Calu3 (cell line): ENCODE data around the gene PTPDC1. TPM values are rescaled to one million over a fixed set of nuclear protein-coding genes. Genes with fewer than 3 reads are reported as not detected.

Source experiments
- BruUV-seq: library from RNA; stranded (reverse); fragments of 400-500 nt; replicated peaks from 2 replicates; lab custom pipeline; 2021; lab: Mats Ljungman, UMichigan
- CTCF ChIA-PET: fragments of 300-600 bp; sonication (Branson Sonifier 250); formaldehyde crosslinking; loops from one replicate; lab custom pipeline; 2022; ENCODE audit warnings: antibody characterized with exemption; lab: Charles Lee
- DNase-seq: peaks from one replicate; pipeline ENCODE4 v3.0.0; 2022
- H3K27ac Mint-ChIP-seq: one replicate; pipeline ENCODE4 v1.8.0; 2022; ENCODE audit warnings: mixed read lengths; ENCODE audit not compliant: unreplicated experiment
- H3K27me3 Mint-ChIP-seq: one replicate; pipeline ENCODE4 v1.8.0; 2022; ENCODE audit warnings: mixed read lengths; ENCODE audit not compliant: unreplicated experiment
- H3K36me3 Mint-ChIP-seq: one replicate; pipeline ENCODE4 v1.8.0; 2022; ENCODE audit warnings: mild to moderate bottlenecking, moderate library complexity, mixed read lengths; ENCODE audit not compliant: insufficient read depth, unreplicated experiment
- H3K4me1 Mint-ChIP-seq: one replicate; pipeline ENCODE4 v1.8.0; 2022; ENCODE audit warnings: mild to moderate bottlenecking, low read depth, mixed read lengths; ENCODE audit not compliant: unreplicated experiment
- H3K4me3 Mint-ChIP-seq: one replicate; pipeline ENCODE4 v1.8.0; 2022; ENCODE audit warnings: mild to moderate bottlenecking, low read depth, moderate library complexity, mixed read lengths; ENCODE audit not compliant: unreplicated experiment
- H3K9me3 Mint-ChIP-seq: one replicate; pipeline ENCODE4 v1.8.0; 2022; ENCODE audit warnings: low read depth, mixed read lengths; ENCODE audit not compliant: unreplicated experiment
- intact Hi-C: fragments of 100-400 bp; cut with micrococcal nuclease; formaldehyde crosslinking; loops from one replicate; pipeline ENCODE4 v1.10.0; 2022; ENCODE audit not compliant: unreplicated experiment
- total RNA-seq: library from RNA; stranded (reverse); gene quantifications from 2 replicates; pipeline ENCODE4 v1.2.3, GENCODE V29; 2022
- TF ChIP-seq, protein P1 (sequence below): fragments of 200-600 bp; IDR thresholded peaks from one replicate; pipeline ENCODE4 v1.8.0; 2022; ENCODE audit warnings: antibody characterized with exemption; ENCODE audit not compliant: unreplicated experiment

The PTPDC1 gene
- total RNA-seq, 1 experiment from 2014 or later: 8.2 TPM

DNA sequence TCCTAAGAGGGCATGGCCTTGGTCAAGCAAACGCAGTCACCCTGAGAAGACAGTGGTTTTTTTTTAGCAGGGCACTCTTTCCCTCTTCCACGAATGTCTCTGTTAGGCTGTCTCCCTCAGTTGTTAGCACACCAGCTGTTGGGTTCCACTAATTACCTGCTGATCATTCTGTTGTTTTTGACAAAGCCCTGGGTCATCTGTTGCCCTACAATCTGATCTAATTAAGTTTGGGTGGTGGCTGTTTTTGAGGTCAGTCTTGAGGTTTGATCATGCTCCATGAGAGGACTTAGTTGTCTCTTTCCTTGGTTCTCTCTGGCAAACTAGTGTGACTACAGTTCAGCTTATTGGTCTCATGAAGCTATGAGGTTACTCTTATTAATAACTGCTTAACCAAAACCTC, 5.0 kb upstream of the PTPDC1 start:
- Mint-ChIP-seq H3K4me1 (no peaks in the 10 kb centered on the region), H3K27ac (no peak overlapping the region), H3K9me3 (no peaks in the 10 kb centered on the region), H3K36me3 (no peaks in the 10 kb centered on the region), H3K4me3 (no peak overlapping the region), H3K27me3 (no peaks in the 10 kb centered on the region)
- DNase-seq: no peak
- intact Hi-C loops: no loop called here
- no TSS peak for BruUV-seq
- CTCF ChIA-PET: no interaction called here
- TF ChIP-seq, protein P1, sequence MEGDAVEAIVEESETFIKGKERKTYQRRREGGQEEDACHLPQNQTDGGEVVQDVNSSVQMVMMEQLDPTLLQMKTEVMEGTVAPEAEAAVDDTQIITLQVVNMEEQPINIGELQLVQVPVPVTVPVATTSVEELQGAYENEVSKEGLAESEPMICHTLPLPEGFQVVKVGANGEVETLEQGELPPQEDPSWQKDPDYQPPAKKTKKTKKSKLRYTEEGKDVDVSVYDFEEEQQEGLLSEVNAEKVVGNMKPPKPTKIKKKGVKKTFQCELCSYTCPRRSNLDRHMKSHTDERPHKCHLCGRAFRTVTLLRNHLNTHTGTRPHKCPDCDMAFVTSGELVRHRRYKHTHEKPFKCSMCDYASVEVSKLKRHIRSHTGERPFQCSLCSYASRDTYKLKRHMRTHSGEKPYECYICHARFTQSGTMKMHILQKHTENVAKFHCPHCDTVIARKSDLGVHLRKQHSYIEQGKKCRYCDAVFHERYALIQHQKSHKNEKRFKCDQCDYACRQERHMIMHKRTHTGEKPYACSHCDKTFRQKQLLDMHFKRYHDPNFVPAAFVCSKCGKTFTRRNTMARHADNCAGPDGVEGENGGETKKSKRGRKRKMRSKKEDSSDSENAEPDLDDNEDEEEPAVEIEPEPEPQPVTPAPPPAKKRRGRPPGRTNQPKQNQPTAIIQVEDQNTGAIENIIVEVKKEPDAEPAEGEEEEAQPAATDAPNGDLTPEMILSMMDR: no peak

DNA sequence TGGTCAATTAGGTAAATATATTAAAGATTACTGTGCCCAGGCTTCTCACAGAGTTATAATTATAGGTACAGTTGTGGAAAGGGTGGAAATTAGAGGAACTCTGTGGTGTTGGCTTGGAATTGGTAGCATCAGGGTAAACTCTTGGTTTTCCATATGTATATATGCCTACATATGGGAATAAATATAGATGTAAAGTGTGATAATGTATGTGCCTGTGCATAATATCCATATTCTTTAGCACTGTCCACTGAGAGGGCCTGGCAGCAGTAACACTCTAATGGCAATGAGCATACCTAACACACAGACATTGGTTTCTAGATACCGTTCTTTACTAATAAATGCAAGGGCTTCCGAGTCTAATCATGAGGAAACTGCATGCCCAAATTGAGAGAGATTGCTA, 4.0 kb upstream of the PTPDC1 start:
- TF ChIP-seq, protein P1: no peak
- Mint-ChIP-seq H3K4me3 (no peak overlapping the region), H3K36me3 (no peaks in the 10 kb centered on the region), H3K27ac (no peak overlapping the region), H3K27me3 (no peaks in the 10 kb centered on the region), H3K9me3 (no peaks in the 10 kb centered on the region), H3K4me1 (no peaks in the 10 kb centered on the region)
- BruUV-seq: no TSS peak
- CTCF ChIA-PET: no interaction called here
- intact Hi-C loops: no loop called here
- no peak for DNase-seq

DNA sequence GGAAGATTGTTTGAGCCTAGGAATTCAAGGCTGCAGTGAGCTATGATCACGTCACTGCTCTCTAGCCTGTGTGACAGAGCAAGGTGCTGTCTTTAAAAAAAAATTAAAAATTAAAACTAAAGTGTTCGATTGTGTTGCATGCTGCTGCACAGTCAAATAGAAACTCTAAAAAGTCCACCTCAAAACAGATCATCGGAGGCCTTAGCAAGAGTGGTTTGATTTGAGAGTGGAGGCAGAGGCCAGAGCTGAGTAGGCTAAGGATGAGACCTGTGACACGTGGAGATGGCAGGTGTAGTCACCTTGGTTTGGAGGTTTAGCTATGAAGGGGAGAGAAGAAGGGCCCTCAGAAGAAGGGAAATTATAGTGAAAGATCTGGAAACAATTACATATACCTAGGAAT, 2.8 kb upstream of the PTPDC1 start:
- DNase-seq: no peak
- no peak overlapping the region for H3K4me3 Mint-ChIP-seq
- H3K9me3 Mint-ChIP-seq: no peaks in the 10 kb centered on the region
- H3K27ac Mint-ChIP-seq: no peak overlapping the region
- no peaks in the 10 kb centered on the region for H3K4me1 Mint-ChIP-seq
- H3K27me3 Mint-ChIP-seq: no peaks in the 10 kb centered on the region
- H3K36me3 Mint-ChIP-seq: no peaks in the 10 kb centered on the region
- intact Hi-C loops: no loop called here
- CTCF ChIA-PET: no interaction called here
- BruUV-seq: no TSS peak
- TF ChIP-seq, protein P1: no peak

DNA sequence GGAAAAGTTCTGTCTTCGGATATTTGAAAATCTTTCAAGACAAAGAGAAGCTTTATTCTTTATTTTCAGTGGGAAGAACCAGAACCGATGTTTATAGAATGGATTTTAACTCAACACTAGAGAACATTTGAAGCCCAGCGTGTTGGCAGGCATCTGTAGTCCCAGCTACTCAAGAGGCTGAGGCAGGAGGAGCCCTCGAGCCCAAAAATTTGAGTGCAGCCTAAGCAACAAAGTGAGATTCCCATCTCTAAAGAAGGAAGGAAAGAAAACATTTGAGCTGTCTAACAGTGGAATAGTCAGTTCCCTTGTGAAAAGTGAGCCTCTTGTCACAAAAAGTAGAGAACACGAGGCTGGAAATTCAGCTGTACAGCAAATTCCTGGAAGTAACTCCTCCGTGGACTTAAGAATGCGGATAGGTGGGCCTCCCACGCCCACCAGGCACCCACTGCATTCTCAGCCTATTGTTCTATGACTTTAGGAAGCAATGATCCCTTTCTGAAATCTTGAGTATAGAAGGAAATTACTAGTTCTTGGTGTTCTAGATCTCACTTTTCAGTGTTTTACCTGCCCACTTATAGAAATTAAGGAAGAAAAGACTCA, 2.3 kb upstream of the PTPDC1 start:
- no peak for DNase-seq
- Mint-ChIP-seq H3K27ac (no peak overlapping the region), H3K4me1 (no peaks in the 10 kb centered on the region), H3K4me3 (no peak overlapping the region), H3K36me3 (no peaks in the 10 kb centered on the region), H3K9me3 (no peaks in the 10 kb centered on the region), H3K27me3 (no peaks in the 10 kb centered on the region)
- CTCF ChIA-PET: no interaction called here
- TF ChIP-seq, protein P1: no peak
- intact Hi-C loops: no loop called here
- no TSS peak for BruUV-seq
